Measurements from ENCODE around the gene NBEAL1.
A peak's percentile ranks its signal among the peaks of the same experiment; 100 is the strongest.
"Not testable (repeated sequence)": the region's sequence is repeated elsewhere in the genome, so short reads cannot be mapped to it uniquely, and the experiment has no call there.

Gene NBEAL1

GRCh38 chr2:203039211-203039610 is 24.5 kb downstream of the NBEAL1 start:
- DNase-seq (ENCODE audit: low spot score), result not testable (repeated sequence)

DNA sequence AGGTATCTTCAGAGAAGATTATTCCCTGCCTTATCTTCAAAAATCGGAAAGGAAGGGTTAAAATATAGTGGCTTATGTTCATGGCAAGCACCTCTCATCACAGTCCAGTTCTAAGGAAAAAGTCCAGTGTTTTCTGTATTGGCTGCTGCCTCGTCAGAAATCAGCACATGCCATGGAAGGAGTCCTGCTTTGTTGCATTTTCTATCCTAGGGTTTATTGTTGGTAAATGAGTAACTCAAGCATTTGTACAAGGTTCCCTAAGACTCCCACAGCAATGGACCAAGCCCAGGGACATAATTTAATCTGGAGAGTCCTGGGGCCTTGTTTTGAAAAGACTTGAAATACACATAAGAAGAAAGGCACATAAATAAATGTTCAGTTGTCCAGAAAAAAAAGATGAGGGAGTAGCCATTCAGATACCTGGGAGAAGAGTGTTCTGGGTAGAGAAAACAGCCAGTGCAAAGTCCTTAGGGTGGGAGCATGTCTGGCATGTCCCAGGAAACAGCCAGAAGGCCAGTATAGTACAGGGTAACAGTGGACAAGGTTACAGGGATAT is 26.4 kb downstream of the NBEAL1 start:
- DNase-seq (ENCODE audit: low spot score), result no peak

DNA sequence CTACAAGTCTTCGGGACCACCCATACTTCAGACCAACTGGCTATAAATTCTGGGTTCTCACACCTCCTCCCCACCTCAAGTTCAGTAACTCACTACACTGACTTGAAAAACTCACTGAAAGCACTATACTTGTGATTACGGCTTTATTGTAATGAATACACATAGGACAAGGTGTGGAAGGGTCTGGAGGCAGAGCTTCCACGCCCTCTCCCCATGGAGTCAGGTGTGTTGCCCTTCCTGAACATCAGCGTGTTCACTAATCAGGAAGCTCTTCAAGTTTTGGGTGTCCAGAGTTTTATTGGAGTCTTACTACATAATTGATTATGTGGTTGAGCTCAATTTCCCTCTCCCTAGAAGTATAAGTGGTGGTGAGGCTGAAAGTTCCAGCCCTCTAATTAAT is 27.5 kb downstream of the NBEAL1 start:
- no peak for DNase-seq (ENCODE audit: low spot score)

GRCh38 chr2:203043226-203043625 is 28.6 kb downstream of the NBEAL1 start:
- no peak for DNase-seq (ENCODE audit: low spot score)

DNA sequence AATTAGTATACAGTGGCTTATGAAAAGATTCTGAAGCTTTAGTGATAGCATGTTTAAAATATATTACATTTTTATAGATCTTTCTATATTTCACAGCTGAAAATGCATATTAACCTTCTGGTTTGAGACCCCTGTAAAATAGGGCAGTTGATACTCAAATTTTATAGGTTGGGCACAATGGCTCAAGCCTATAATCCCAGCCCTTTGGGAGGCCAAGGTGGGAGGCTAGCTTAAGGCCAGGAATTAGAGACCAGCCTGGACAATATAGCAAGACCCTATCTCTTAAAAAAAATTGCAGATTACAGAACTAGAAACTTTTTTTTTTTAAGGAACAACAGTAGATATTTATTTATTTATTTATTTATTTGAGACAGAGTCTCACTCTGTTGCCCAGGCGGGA is 31.2 kb downstream of the NBEAL1 start:
- no peak for DNase-seq (ENCODE audit: low spot score)

GRCh38 chr2:203052539-203052938 is 37.9 kb downstream of the NBEAL1 start:
- DNase-seq (ENCODE audit: low spot score), result no peak

GRCh38 chr2:203059567-203060240 is 45.0 kb downstream of the NBEAL1 start:
- no peak for DNase-seq (ENCODE audit: low spot score)

GRCh38 chr2:203061346-203061745 is 46.7 kb downstream of the NBEAL1 start:
- DNase-seq (ENCODE audit: low spot score), result peak; percentile 27

- peak; percentile 6 for DNase-seq (ENCODE audit: low spot score)
These were observed 47.5 kb downstream of the NBEAL1 start for GRCh38 chr2:203062126-203062525.

DNA sequence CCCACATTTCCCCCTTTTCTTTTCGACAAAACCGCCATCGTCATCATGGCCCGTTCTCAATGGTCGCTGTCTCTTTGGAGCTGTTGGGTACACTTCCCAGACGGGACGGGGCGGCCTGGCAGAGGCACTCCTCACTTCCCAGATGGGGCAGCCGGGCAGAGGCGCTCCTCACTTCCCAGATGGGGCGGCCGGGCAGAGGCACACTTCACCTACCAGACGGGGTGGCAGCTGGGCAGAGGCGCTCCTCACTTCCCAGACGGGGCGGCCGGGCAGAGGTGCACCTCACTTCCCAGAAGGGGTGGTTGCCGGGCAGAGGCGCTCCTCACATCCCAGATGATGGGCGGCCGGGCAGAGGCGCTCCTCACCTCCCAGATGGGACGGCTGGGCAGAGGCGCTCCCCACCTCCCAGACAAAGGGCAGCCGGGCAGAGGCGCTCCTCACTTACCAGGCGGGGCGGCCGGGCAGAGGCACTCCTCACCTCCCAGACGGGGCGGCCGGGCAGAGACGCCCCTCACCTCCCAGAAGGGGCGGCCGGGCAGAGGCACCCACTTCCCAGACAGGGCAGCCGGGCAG is 51.9 kb downstream of the NBEAL1 start:
- not testable (repeated sequence) for DNase-seq (ENCODE audit: low spot score)

- no peak for DNase-seq (ENCODE audit: low spot score)
These were observed 56.0 kb downstream of the NBEAL1 start for GRCh38 chr2:203070701-203071100.

- no peak for DNase-seq (ENCODE audit: low spot score)
These were observed 56.5 kb downstream of the NBEAL1 start for GRCh38 chr2:203071148-203071547.

DNA sequence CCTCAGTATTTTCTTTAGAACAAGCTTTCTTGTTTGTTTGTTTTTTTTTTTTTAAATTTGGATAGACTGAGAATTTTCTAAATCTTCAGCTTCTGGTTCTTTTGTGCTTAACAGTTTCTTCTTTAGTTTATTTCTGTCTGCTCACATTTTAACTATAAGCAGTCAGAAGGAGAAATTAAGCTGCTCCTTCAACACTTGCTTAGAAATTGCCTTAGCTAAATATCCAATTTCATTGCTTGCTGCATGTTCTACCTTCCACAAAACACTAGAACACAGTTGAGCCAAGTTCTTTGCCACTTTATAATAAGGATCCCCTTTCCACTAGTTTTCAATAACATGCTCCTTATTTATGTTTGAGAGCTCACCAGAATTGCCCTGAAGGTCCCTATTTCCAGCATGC is 57.7 kb downstream of the NBEAL1 start:
- no peak for DNase-seq (ENCODE audit: low spot score)

DNA sequence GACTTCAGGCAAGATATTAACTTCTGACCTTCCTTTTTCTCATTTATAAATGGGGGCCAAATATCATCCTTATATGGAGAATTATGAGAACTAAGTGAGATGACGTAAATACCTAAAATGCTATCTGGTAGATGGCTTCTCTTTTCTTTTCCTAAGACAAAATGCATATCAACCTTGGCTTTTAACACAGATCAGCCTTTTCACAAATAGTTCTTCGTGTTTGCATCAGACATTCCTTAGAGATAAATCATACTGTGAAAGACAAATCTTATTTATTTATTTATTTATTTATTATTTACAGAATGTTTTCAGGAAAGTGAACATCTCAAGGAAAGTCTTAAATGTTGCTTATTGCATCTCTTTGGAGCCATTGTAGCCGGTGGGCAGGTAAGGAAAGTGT is 62.8 kb downstream of the NBEAL1 start:
- peak; percentile 11 for DNase-seq (ENCODE audit: low spot score)

DNA sequence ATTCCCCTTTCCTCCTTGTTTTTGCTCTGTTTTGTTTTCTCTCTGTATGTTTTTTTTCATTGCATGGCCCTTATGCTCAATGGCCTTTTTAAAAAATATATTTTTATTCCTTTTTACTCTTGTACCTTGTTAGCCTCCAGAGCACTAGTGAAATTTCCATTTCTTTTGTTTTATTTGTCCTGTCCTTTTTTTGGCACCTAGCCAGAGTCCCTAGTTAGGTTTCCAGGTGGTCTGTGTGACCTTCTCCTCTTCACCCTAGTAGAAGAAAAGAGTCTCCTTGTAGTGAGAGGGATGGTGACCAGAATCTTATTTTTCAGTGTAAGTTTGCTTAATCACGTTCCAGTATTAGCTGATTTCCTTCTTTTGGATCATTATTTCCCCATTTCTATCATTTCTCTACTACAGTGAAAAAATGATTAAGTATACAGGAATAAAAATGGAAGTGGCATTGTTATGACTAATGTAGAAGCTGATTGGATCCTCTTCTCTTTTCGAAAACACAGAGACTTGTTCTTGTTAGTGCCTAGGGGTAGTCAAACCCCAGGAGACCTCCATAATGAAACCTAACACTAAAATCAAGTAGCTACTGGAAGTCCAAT is 65.9 kb downstream of the NBEAL1 start:
- DNase-seq (ENCODE audit: low spot score), result no peak

GRCh38 chr2:203083328-203083727 is 68.7 kb downstream of the NBEAL1 start:
- DNase-seq (ENCODE audit: low spot score), result no peak

DNA sequence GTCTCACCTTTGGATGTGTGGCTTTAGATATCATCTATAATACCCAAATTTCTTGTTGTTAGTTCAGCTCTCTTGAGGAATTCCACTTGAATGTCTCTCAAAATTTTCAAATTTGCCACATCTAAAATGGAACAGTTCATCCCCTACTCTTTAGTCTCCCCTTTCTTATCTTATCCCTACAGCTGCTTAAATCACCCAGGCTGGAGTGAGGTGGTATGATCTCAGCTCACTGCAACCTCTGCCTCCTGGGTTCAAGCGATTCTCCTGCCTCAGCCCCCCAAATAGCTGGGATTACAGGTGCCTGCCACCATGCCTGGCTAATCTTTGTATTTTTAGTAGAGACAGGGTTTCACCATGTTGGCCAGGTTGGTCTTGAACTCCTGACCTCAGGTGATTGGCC is 71.7 kb downstream of the NBEAL1 start:
- not testable (repeated sequence) for DNase-seq (ENCODE audit: low spot score)

DNA sequence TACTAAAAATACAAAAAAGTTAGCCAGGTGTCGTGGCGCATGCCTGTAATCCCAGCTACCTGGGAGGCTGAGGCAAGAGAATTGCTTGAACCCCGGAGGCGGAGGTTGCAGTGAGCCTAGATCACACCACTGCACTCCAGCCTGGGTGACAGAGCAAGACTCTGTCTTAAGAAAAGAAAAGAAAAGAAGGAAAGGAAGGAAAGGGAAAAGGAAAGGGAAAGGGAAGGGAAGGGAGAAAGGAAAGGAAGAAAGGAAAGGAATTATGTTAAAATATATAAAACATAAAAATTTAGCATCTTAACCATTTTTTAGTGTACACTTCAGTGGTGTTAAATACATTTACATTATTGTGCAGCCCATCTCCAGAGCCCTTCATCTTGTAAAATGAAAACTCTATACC is 76.0 kb downstream of the NBEAL1 start:
- DNase-seq (ENCODE audit: low spot score), result not testable (repeated sequence)

DNA sequence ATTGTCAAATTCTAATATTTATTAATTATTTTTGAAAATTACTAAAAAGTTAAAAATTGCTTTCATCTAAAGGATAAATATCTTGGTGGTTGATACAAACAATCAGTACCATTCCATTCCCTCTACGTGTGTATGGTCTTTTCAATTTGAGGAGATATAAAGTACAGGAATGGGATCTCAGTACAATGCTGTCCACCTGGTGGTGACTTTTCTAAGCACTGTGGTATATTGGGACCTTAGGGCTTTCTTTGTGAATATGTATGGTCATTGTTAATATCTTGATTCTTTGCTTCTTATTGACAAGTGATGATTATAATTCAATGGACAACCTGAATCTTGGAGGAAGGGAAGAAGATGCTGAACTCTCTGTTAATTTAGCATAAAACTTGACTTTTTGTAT is 83.1 kb downstream of the NBEAL1 start:
- no peak for DNase-seq (ENCODE audit: low spot score)

GRCh38 chr2:203102357-203102756 is 87.7 kb downstream of the NBEAL1 start:
- DNase-seq (ENCODE audit: low spot score), result not testable (repeated sequence)

GRCh38 chr2:203104273-203104672 is 89.6 kb downstream of the NBEAL1 start:
- DNase-seq (ENCODE audit: low spot score), result no peak

GRCh38 chr2:203105996-203106395 is 91.3 kb downstream of the NBEAL1 start:
- no peak for DNase-seq (ENCODE audit: low spot score)

GRCh38 chr2:203110496-203110895 is 95.8 kb downstream of the NBEAL1 start:
- not testable (repeated sequence) for DNase-seq (ENCODE audit: low spot score)

Data from AG08396 (cell line).